HG02885 (cell line): ENCODE measurements around the gene SPATA18.
"Not testable (repeated sequence)": the region's sequence is repeated elsewhere in the genome, so short reads cannot be mapped to it uniquely, and the experiment has no call there.

Experiments
- ATAC-seq: cut with Tn5 transposase; IDR thresholded peaks from one replicate; pipeline ENCODE4 v1.9.1; 2021; ENCODE audit warnings: mild to moderate bottlenecking; ENCODE audit not compliant: unreplicated experiment, poor library complexity

The SPATA18 gene

DNA sequence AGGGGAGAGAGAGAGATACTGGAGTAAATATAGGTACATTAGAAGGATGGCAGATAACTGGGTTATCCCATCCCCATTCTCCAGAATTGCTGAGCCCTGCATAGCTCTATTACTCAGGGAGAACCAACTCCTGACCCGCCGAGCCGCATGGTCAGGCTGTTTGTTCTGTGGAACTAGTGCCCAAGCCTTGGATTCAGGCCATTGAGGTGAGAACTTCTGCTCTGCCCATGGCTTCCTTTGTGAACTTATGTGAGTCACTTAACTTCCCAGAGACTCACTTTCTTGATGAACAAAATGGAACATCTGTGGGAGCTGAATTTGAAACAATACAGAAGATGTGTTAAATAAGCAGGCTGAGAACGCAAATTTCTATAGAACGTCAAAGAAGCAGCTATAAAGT lies 54.2 kb downstream of the SPATA18 start:
- ATAC-seq = no peak

DNA sequence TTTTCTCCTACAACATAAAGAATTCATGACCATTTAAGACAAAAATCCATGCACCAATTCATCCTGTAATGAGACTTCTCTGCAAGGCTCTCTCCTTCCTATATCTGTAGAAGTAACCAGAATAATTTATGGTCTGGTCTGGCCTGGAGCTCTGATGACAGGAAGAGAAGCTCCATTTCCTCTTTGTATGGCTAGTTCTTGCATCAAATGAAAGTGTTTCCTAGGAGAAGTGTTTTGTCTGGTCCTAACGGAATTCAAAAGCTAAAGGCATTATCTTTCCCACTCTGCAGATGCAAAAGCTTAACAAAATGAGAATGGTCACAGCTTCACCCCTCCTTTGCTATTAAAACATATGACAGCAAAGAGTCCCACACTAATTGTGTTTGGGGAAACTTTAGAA lies 55.1 kb downstream of the SPATA18 start:
- no peak for ATAC-seq

DNA sequence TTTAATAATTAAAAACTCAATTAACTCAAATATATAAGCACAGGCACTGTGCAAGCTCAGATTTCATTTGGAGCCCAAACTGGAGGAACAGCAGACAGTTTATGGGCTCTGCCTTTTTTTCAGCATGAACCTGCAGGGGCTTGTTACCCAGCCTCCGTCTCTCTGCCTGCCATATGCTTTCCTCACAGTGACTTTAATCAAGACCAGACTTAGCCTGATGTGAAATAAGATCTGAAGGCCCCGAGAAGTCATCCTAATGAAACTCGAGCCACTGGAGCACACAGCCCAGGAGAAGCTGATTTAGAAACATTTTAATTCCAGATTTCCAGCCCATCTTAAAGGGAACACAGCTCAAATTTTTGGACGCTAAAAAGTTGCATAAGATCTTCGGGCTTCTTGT lies 55.6 kb downstream of the SPATA18 start:
- ATAC-seq = no peak

DNA sequence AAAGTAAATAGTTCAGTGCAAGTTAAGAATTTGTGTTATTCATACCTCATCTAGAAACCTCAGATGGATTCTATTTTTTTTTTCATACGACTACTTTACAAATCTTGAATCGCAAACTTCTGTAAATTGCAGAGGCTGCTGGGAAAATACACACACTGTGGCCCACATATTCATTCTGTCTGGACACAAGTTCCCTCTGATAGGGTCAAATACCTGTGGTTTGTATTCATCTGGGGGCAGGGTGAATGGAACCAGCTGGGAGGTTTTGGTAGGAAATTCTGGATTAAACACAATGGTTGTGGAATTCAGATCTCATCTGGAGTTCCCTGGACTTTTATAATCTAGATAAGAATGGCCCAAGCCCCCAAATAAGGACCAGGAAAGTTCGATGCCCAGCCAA lies 56.2 kb downstream of the SPATA18 start:
- no peak for ATAC-seq

- no peak for ATAC-seq
Measured at GRCh38 chr4:52107745-52108144, 56.6 kb downstream of the SPATA18 start.

- ATAC-seq = no peak
Measured at GRCh38 chr4:52110171-52110570, 59.1 kb downstream of the SPATA18 start.

GRCh38 chr4:52111995-52112394 lies 60.9 kb downstream of the SPATA18 start:
- ATAC-seq = no peak

DNA sequence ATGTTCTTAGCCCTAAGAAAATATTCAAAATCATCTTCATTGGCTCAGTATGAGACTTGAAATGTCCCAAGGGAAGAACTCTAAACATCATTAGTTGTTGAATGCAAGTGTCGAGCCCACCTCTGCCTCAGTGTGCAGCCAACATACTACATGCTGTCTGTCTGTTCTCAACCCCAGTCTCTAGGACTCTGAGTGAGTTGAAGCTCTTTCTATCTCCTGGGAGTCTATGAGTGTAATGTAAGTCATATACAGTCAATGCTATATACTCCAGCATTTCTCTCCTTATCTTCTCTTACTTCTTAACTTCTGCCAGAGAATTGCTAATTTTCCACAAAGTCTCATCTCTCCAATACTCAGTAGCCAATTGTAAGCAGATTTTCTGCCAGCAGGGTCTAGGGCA lies 61.3 kb downstream of the SPATA18 start:
- no peak for ATAC-seq

DNA sequence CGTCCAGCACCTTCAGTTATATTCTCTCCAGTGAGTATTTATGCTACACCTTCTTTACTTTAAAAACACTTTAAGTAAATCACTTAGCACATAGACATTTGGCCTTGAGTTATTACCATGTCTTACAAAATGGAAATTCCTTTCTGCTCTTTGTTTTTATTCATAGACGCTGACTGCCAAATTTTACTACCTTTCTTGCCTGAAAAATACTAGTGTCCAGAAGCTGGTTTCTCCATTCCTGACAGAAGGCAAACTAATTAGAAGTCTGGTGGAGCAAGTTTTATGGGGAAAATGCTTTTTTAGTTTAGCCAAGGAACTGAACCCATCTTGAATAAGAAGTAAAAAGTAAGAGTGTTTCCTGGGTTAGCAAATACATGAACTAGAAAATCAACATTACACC lies 65.5 kb downstream of the SPATA18 start:
- no peak for ATAC-seq

- no peak for ATAC-seq
Measured at GRCh38 chr4:52126226-52126625, 75.1 kb downstream of the SPATA18 start.

GRCh38 chr4:52126966-52127365 lies 75.9 kb downstream of the SPATA18 start:
- no peak for ATAC-seq

DNA sequence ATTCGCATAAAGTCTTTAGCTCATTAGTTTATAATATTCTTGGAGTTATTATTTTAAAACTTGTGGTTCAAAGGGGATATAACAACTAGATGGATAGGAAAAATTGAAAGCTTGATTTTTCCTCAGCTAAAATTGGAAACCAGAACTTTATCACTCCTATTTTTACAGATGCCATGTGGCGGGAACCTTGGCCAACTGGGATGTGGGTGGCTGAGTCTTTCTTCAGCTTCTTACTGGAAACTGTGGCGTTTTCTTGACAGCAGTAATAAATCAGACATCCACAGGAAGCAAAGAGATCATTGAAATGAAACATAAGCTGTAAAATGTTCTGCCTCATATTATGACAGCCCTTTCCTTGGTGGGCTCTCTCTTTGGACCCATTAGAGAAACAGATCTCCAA lies 84.1 kb downstream of the SPATA18 start:
- ATAC-seq = no peak

GRCh38 chr4:52137152-52137551 lies 86.0 kb downstream of the SPATA18 start:
- not testable (repeated sequence) for ATAC-seq

- no peak for ATAC-seq
Measured at GRCh38 chr4:52142816-52143215, 91.7 kb downstream of the SPATA18 start.

- no peak for ATAC-seq
Measured at GRCh38 chr4:52143815-52144214, 92.7 kb downstream of the SPATA18 start.

DNA sequence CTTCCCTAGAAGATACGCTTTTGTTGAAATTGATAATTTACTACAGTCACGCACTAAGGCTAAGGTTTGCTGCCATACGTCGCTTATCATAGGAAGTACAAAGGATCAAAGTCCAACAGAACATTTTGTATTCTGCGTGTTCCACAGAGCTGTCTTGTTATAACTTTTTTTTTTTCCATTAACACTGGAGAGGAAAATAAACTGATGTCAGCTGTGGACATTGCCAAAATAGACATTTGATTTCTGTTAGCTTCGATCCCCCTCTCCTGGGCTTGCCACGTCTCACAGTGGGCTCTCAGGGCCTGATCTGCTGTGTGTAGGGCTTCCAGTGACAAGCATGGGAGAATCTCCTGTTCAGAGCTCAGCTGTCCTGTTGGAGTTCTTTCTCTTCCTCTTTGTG lies 93.3 kb downstream of the SPATA18 start:
- ATAC-seq = no peak
